HG03521 (cell line): ENCODE measurements around the gene DNAJA4.
"Not testable (repeated sequence)": the region's sequence is repeated elsewhere in the genome, so short reads cannot be mapped to it uniquely, and the experiment has no call there.

Experiments used
- ATAC-seq: cut with Tn5 transposase; IDR thresholded peaks from one replicate; pipeline ENCODE4 v1.9.1; 2021; ENCODE audit warnings: mild to moderate bottlenecking, moderate library complexity; ENCODE audit not compliant: unreplicated experiment

DNAJA4 gene

GRCh38 chr15:78243491-78243941, 20.8 kb upstream of the DNAJA4 start:
- ATAC-seq: no peak

- no peak for ATAC-seq
Observed at GRCh38 chr15:78244101-78244500, 20.3 kb upstream of the DNAJA4 start.

- ATAC-seq: no peak
Observed at GRCh38 chr15:78244893-78245292, 19.5 kb upstream of the DNAJA4 start.

- ATAC-seq: not testable (repeated sequence)
Observed at GRCh38 chr15:78245392-78245791, 19.0 kb upstream of the DNAJA4 start.

DNA sequence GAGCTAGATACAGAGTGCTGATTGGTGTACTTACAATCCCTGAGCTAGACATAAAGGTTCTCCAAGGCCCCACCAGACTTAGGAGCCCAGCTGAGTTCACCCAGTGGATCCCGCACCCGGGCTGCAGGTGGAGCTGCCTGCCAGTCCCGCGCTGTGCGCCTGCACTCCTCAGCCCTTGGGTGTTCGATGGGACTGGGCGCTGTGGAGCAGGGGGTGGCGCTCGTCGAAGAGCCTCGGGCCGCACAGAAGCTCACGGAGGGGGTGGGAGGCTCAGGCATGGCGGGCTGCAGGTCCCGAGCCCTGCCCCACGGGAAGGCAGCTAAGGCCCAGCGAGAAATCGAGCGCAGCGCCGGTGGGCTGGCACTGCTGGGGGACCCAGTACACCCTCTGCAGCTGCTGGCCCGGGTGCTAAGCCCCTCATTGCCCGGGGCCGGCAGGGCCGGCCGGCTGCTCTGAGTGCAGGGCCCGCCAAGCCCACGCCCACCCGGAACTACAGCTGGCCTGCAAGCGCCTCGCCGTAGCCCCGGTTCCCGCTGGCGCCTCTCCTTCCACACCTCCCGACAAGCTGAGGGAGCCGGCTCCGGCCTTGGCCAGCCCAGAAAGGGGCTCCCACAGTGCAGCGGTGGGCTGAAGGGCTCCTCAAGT, 18.3 kb upstream of the DNAJA4 start:
- not testable (repeated sequence) for ATAC-seq

- ATAC-seq: no peak
Observed at GRCh38 chr15:78247911-78248310, 16.5 kb upstream of the DNAJA4 start.

DNA sequence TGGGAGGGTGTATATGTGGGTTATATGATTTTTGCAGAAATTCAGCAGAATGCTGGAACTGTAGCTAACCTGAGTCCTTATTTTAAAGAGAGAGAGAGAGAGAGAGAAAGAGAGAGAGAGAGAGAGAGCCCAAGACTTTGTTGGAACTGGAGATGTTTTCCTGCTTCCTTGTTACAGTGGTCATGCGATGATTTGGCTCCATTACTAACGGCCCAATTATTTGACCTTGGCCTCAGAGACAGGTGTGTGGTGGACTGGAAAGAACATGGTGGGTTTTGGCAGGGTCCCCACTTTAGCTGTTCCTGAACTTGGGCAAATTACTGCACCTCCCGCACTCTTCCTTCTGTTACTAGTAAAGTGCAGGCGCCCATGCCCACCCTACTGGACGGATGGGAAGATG, 15.2 kb upstream of the DNAJA4 start:
- ATAC-seq: no peak

DNA sequence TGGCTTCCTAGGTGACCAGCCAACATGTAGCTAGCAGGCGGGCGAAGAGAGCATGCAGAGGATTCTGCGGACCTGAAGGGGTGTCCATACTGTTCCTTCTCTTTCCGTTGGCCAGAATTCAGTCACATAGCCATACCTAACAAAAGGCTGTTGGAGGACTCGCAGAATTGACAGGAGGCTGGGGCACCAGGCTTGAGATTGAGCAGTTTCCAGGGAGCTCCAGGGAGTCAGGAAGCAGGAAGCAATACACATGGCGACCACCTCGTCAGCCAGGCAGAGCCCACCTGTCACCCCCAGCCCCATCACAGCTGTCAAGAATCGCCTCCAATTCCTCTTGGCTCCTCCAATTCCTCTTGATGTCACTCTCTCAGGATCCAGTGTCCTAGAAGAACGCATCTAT, 13.2 kb upstream of the DNAJA4 start:
- no peak for ATAC-seq

- ATAC-seq: no peak
Observed at GRCh38 chr15:78255421-78256043, 8.8 kb upstream of the DNAJA4 start.

DNA sequence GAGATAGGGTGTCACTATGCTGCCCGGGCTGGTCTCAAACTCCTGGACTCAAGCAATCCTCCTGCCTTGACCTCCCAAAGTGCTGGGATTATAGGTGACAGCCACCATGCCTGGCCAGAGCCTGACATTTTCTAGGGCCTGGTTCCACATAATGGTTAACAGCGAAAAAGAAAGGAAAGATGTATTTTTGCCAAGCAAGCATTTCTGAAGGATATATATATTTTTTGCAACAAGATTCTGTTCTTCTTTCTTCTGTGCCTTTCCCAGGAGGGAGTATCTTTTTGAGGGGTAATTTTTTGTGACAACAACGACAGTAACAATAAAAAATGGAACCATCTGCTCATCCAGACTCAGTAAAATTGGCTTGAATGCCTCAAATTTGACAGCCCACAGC, 8.3 kb upstream of the DNAJA4 start:
- no peak for ATAC-seq

GRCh38 chr15:78257681-78258080, 6.7 kb upstream of the DNAJA4 start:
- no peak for ATAC-seq

DNA sequence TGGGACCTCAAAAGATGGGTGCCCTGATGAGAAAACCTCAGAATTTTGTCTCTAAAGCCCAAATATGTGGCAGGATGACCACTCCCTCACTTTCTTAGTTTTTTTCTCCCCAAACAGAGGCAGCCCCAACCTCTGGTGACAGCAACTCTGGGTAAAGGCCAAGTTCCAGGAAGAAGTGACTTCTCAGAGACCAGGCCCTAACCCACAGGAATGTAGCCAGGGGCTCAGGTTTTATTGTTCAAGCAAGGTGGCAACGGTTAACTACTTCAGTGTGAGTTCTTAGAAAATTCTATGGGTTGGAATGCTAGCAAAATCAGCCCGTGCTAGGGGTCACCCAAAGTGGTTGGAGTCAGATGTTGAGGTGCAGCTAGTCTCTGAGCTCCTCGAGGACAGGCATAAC, 5.1 kb upstream of the DNAJA4 start:
- no peak for ATAC-seq

DNA sequence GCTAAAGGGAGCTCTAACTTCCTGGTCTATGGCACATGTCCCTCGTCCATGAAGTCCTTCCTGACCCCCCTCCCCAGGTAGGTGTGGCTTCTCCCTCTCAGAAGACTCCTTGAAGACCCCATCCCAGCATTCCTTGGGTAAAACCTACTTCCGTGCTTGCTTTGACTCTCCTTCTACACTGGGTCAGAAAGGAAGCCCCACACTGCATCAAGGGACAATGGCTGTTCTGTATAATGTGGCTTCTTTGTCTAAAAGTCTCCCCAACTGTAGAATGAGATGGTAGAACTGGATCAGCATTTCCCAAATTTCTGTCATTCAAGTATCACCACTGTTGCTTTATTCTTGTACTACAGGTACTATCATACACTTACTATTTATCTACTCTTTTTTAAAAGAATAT, 3.9 kb upstream of the DNAJA4 start:
- no peak for ATAC-seq

GRCh38 chr15:78261062-78261461, 3.3 kb upstream of the DNAJA4 start:
- ATAC-seq: no peak

- no peak for ATAC-seq
Observed at GRCh38 chr15:78263351-78263781, 996 bp upstream of the DNAJA4 start.

- no peak for ATAC-seq
Observed at GRCh38 chr15:78263907-78264303, 457 bp upstream of the DNAJA4 start.

- ATAC-seq: no peak
Observed at GRCh38 chr15:78265137-78265460, 737 bp downstream of the DNAJA4 start.

GRCh38 chr15:78265752-78266224, 1.4 kb downstream of the DNAJA4 start:
- ATAC-seq: no peak

GRCh38 chr15:78266229-78266628, 1.9 kb downstream of the DNAJA4 start:
- no peak for ATAC-seq

DNA sequence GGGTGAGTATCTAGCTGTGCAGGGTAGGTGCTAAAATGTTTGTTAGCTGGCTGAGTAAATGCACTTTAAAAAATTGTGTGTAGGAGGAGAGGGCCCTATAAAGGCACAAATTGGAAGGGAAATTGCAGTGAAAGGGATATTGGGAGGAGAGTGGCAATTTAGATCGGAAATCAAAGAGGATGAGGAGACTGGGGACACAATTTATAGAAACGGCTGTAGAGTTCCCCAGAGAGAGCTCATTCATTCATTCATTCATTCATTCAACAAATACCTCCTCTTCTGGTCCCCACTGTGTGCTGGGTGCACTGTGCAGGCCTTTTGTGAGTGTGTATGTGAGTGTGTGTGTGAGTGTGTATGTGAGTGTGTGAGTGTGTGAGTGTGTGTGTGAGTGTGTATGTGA, 2.4 kb downstream of the DNAJA4 start:
- no peak for ATAC-seq

GRCh38 chr15:78272316-78272715, 8.0 kb downstream of the DNAJA4 start:
- ATAC-seq: no peak

DNA sequence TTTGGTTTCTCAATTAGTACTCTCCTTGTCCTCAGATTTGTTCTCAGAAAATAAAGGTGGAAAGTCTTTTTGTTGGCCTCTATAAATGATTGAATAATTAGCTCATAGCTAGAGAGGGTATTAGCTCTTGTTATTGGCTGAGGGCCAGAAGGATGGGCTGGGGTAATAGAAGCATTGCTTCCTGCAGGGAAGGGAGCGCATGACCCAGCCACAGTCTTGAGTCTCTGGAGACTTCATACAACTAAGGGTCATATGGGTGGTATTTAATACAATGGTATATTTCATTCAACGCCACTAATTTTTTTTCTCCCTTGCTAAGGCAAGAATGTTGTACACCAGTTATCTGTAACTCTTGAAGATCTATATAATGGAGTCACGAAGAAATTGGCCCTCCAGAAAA, 8.4 kb downstream of the DNAJA4 start:
- no peak for ATAC-seq

- ATAC-seq: no peak
Observed at GRCh38 chr15:78274994-78275393, 10.6 kb downstream of the DNAJA4 start.
